GM19395 (cell line): ENCODE data around the gene PARVB.

ENCODE experiments used
- ATAC-seq: cut with Tn5 transposase; IDR thresholded peaks from one replicate; pipeline ENCODE4 v1.9.1; 2021; ENCODE audit warnings: mild to moderate bottlenecking, moderate library complexity; ENCODE audit not compliant: unreplicated experiment

Gene PARVB, protein sequence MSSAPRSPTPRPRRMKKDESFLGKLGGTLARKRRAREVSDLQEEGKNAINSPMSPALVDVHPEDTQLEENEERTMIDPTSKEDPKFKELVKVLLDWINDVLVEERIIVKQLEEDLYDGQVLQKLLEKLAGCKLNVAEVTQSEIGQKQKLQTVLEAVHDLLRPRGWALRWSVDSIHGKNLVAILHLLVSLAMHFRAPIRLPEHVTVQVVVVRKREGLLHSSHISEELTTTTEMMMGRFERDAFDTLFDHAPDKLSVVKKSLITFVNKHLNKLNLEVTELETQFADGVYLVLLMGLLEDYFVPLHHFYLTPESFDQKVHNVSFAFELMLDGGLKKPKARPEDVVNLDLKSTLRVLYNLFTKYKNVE

DNA sequence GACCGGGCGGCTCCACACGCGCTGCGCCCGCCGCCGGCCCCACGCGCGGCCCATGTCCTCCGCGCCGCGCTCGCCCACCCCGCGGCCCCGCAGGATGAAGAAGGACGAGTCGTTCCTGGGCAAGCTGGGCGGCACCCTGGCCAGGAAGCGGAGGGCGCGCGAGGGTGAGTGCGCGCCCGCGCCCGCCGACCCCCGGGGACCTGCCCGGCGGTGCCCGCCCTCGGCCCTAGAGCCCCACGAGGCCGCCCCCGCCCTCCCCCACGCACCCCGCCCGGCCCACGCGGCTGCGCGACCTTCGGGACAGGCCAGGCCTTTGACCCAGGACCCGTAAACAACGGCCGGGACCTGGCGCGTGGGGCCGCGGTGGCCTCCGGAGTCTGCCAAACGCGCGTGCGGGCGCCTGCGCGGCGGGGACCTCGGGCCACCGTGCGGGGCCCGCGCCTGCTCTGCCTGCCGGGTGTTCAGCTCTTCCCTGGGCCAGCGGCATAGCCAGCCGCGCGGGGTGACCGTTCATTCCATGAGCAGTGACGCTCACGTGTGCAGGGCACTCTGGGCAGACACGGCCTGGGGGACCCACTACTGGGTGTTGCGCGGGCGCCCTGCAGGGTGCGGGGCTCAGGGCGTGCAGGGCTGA, at the start of gene PARVB:
Gene PARVB (plus strand): TSS at position 15 of the 634 bp plus-strand sequence. CDS start 38 bp downstream, at position 53.
- no peak for ATAC-seq

GRCh38 chr22:43975041-43975440, 49.1 kb upstream of the PARVB start:
- ATAC-seq, result no peak

- ATAC-seq, result no peak
Observed at GRCh38 chr22:43976861-43977795, 47.0 kb upstream of the PARVB start.

DNA sequence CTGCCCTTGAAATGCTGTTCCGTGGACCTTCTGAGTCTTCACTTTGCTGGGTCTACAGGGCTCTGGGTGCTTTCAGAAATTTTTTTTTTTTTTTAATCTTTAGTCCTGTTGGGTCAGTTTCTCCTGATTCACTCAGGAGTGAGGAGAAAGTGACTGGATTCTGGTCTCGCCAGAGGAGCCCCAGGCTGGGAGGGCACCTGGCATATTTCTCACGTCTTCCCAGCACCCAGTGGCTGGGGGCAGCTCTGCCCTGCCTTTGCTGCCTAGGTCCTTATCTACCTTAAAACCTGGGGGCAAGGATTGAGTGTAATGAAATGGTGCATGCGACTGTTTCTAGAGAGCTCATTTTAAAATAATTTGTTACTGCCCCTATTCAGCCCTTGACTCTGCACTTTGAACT, 45.5 kb upstream of the PARVB start:
- no peak for ATAC-seq

- no peak for ATAC-seq
Observed at GRCh38 chr22:43980579-43980978, 43.5 kb upstream of the PARVB start.

GRCh38 chr22:43980996-43981395, 43.1 kb upstream of the PARVB start:
- ATAC-seq, result no peak

DNA sequence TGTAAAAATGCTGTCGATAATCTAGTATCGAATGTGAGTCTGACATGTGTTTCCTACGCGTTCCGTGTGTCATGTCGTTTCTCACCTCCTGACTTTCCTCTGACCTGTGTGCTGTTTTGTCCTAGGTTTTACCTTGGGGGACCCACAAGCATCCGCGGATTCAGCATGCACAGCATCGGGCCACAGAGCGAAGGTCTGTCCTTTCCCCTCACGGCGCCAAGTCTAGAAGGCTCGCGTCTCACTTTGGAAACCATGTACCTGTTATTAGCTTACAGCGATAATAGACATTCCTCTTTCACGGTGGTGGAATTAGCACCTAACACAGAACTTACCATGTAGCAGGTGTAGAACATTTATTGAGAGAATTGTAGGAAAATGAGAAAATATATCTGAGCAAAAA, 40.3 kb upstream of the PARVB start:
- ATAC-seq, result no peak

DNA sequence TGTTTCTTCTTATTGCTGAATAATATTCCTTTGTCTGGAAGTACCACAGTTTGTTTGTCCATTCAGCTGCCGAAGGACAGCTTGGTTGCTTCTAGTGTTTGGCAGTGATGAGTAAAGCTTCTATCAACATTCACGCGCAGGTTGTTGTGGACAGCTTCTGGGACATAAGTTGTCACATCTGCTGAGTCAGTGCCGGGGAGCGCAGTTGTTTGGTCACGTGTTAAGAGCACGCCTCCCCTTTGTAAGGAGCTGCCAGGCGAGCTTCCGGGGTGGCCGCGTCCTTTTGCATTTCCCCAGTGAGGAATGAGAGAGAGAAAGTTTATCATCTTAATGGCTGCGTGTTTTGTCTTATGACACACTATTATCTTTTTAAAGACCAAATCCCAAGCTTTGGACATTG, 38.6 kb upstream of the PARVB start:
- ATAC-seq, result no peak

GRCh38 chr22:43988116-43988820, 35.8 kb upstream of the PARVB start:
- ATAC-seq, result no peak

DNA sequence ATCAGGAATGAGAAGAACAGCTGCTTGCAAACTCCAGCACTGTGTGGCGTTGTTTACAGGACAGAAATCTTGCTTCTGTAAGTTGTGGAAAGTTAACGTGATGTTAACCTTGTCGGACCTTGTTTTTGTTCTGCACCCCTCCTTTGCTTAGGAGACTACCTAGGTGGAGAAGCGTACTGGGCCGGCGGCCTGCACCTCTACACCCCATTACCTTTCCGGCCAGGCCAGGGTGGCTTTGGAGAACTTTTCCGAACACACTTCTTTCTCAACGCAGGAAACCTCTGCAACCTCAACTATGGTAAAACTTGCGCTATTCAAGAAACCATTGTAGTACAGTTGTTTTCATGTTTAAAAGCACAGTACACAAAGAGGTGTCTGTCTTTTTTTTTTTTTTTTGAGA, 35.1 kb upstream of the PARVB start:
- no peak for ATAC-seq

GRCh38 chr22:43990044-43990443, 34.1 kb upstream of the PARVB start:
- no peak for ATAC-seq

GRCh38 chr22:43991316-43992020, 32.6 kb upstream of the PARVB start:
- ATAC-seq, result no peak

- no peak for ATAC-seq
Observed at GRCh38 chr22:43992331-43992821, 31.7 kb upstream of the PARVB start.

DNA sequence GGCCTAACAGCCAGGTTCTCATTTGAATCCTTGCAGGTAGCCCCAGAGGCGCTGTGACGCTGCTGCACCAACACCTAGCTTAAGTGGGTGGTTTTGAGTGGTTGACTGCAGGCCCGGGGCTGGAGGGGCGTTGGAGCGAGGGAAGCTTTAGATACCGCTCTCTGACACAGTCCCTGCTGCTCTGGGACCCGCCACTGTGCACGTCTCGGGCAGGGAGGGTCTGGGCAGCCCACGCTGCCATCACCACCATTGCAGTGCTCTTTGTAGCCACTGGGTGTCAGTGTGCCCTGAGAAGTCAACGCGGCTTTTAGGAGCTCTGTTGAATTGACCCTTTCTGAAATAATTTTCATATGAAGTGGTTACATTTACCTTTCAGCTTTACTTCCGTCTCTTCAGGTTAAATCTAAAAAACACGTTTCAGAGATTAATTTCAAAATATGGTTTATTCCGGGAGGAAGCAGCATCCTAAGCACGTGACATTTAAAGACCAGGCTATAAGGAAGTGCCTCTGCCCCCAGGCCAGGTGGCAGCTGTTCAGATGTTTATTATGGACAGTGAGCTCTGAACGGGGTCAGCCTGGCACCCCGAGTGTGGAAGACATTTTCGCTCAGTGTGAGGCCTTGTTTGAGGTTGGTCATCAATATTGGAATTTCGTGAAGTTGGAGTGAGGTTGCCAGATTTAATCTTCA, 30.9 kb upstream of the PARVB start:
- no peak for ATAC-seq

- no peak for ATAC-seq
Observed at GRCh38 chr22:43994006-43994405, 30.1 kb upstream of the PARVB start.

GRCh38 chr22:43994416-43994815, 29.7 kb upstream of the PARVB start:
- ATAC-seq, result no peak

DNA sequence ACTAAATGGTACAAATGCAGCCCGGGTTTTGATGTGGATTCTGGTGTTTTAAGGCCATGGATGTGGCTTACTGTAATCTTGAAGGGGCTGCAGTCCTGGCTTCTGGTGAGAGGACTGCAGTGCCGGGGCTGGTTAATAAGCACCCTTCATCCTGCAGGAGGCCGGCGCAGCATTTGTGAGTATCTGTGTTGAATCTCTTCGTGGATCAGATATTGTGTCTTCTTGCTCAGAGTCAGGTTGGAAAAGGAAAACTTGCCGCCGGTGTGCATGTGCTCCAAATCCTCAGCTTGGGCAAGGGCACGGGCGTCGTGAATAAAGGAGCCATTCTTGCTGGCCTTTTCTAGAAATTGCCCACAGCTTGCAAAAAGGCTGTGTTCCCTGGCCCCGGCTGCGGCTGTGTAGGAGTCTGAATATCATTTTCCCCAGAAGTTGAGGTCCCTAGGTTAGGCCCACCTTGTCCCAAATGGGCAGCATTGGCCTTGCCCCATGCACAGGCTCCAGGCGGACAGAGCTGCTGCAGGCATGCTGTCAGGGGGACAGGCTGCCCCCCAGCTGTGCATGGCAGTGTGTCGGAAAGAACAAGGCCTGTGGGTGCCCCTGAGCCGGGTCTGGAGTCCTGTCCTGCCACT, 28.9 kb upstream of the PARVB start:
- no peak for ATAC-seq

DNA sequence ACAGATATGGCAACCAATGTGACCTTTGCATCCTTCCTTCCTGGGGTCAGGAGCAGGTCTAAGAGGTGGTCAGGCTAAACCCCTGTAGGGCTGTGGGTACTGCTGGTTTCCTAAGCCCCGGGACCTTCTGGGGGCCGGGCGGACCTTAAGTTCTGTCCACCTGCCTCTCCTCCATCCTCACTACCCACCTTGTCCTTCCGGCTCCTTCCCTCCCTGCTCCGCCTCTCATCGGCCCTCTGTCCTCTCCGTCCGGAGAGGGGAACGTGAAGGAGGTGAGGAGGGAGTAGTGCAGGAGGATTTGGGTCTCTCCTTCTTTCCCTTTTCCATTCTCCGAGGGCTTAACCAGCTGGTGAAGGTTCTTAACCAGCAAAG, 28.3 kb upstream of the PARVB start:
- no peak for ATAC-seq
